OCI-LY1 (cell line): Measurements from ENCODE around the gene BRIP1.

Experiments used
- H2AFZ ChIP-seq: fragments of 200-600 bp; sonication (generic), shearing (Covaris generic); 2 replicates; pipeline ENCODE4 v1.6.0; 2014; ENCODE audit warnings: antibody characterized with exemption, mild to moderate bottlenecking, low read length
- H3F3A ChIP-seq: fragments of 200-600 bp; sonication (generic), shearing (Covaris generic); 2 replicates; pipeline ENCODE4 v1.6.0; 2014; ENCODE audit warnings: mild to moderate bottlenecking, antibody characterized with exemption, low read length, moderate library complexity; ENCODE audit not compliant: insufficient read depth
- H3K27ac ChIP-seq: fragments of 200-600 bp; sonication (generic); 2 replicates; pipeline ENCODE4 v1.5.1; 2014; ENCODE audit warnings: low read length, mixed run types, mild to moderate bottlenecking, low read depth; ENCODE audit not compliant: poor library complexity, severe bottlenecking
- H3K27me3 ChIP-seq: fragments of 200-600 bp; sonication (generic); 2 replicates; pipeline ENCODE4 v1.6.0; 2014; ENCODE audit warnings: antibody characterized with exemption, mild to moderate bottlenecking, low read length, moderate library complexity; ENCODE audit not compliant: insufficient read depth
- H3K36me3 ChIP-seq: fragments of 200-600 bp; sonication (generic); 2 replicates; pipeline ENCODE4 v1.6.1; 2014; ENCODE audit warnings: mild to moderate bottlenecking, antibody characterized with exemption, low read length, moderate library complexity, mixed read lengths; ENCODE audit not compliant: insufficient read depth
- H3K4me1 ChIP-seq: fragments of 200-600 bp; sonication (generic); 2 replicates; pipeline ENCODE4 v1.5.1; 2014; ENCODE audit warnings: mild to moderate bottlenecking, low read length, moderate library complexity; ENCODE audit not compliant: insufficient read depth, severe bottlenecking
- H3K4me2 ChIP-seq: fragments of 200-600 bp; sonication (generic), shearing (Covaris generic); 2 replicates; pipeline ENCODE4 v1.6.1; 2014; ENCODE audit warnings: low read length
- H3K4me3 ChIP-seq: fragments of 200-600 bp; sonication (generic); 2 replicates; pipeline ENCODE4 v1.5.1; 2014; ENCODE audit warnings: low read length, low read depth, mild to moderate bottlenecking, mixed read lengths; ENCODE audit not compliant: poor library complexity, severe bottlenecking
- H3K79me2 ChIP-seq: fragments of 200-600 bp; shearing (Covaris generic); 2 replicates; pipeline ENCODE4 v1.6.1; 2016; ENCODE audit warnings: mixed run types, low read length, mixed read lengths; ENCODE audit not compliant: insufficient read depth
- H3K9ac ChIP-seq: fragments of 200-600 bp; sonication (generic), shearing (Covaris generic); 2 replicates; pipeline ENCODE4 v1.6.1; 2014; ENCODE audit warnings: mild to moderate bottlenecking, low read length, mixed read lengths
- H3K9me2 ChIP-seq: fragments of 200-600 bp; sonication (generic), shearing (Covaris generic); 2 replicates; pipeline ENCODE4 v1.6.1; 2014; ENCODE audit warnings: low read depth, mild to moderate bottlenecking, low read length, mixed read lengths
- H3K9me3 ChIP-seq: fragments of 200-600 bp; shearing (Covaris generic); 2 replicates; pipeline ENCODE4 v1.6.1; 2014; ENCODE audit warnings: low read length, mixed read lengths
- H4K20me1 ChIP-seq: fragments of 200-600 bp; sonication (generic), shearing (Covaris generic); 2 replicates; pipeline ENCODE4 v1.6.0; 2016; ENCODE audit warnings: mild to moderate bottlenecking, low read length; ENCODE audit not compliant: insufficient read depth
- EZH2 ChIP-seq: fragments of 200-600 bp; sonication (generic), shearing (Covaris generic); IDR thresholded peaks from 2 replicates; pipeline ENCODE4 v1.8.0; 2017; ENCODE audit warnings: borderline replicate concordance, mixed run types, mild to moderate bottlenecking, antibody characterized with exemption, low read length, moderate library complexity, mixed read lengths
- TF ChIP-seq, protein P1 (sequence below): fragments of 200-600 bp; sonication (generic), shearing (Covaris generic); IDR thresholded peaks from 2 replicates; pipeline ENCODE4 v1.5.1; 2017; ENCODE audit warnings: mild to moderate bottlenecking, antibody characterized with exemption, low read length, moderate library complexity, mixed read lengths

The BRIP1 gene

DNA sequence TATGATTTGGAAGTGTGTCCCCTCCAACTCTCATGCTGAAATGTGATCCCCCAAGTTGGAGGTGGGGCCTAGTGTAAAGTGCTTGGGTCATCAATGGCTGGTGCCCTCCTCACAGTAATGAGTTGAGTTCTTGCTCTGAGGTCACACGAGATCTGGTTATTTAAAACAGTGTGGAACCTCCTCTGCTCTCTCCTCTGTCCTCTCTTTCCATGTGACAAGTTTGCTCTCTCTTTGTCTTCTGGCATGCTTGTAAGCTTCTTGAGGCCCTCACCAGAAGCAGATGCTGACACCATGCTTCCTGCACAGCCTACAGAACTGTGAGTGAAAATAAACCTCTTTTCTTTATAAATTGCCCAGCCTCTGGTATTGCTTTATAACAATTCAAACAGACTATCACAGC lies 19.9 kb downstream of the BRIP1 start:
- H3K9me2 ChIP-seq = no peaks in the 10 kb centered on the region
- peaks cover 73% of the 10 kb centered on the region for H3K36me3 ChIP-seq
- TF ChIP-seq, protein P1, sequence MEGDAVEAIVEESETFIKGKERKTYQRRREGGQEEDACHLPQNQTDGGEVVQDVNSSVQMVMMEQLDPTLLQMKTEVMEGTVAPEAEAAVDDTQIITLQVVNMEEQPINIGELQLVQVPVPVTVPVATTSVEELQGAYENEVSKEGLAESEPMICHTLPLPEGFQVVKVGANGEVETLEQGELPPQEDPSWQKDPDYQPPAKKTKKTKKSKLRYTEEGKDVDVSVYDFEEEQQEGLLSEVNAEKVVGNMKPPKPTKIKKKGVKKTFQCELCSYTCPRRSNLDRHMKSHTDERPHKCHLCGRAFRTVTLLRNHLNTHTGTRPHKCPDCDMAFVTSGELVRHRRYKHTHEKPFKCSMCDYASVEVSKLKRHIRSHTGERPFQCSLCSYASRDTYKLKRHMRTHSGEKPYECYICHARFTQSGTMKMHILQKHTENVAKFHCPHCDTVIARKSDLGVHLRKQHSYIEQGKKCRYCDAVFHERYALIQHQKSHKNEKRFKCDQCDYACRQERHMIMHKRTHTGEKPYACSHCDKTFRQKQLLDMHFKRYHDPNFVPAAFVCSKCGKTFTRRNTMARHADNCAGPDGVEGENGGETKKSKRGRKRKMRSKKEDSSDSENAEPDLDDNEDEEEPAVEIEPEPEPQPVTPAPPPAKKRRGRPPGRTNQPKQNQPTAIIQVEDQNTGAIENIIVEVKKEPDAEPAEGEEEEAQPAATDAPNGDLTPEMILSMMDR = no peak
- no peak for TF ChIP-seq EZH2
- no peaks in the 10 kb centered on the region for H3K4me1 ChIP-seq
- no peak overlapping the region for H3K9ac ChIP-seq
- no peak overlapping the region for H3K4me2 ChIP-seq
- no peak overlapping the region for H2AFZ ChIP-seq
- no peaks in the 10 kb centered on the region for H3K79me2 ChIP-seq
- H3F3A ChIP-seq = no peaks in the 10 kb centered on the region
- no peak overlapping the region for H3K4me3 ChIP-seq
- no peaks in the 10 kb centered on the region for H4K20me1 ChIP-seq
- no peak overlapping the region for H3K27ac ChIP-seq
- no peaks in the 10 kb centered on the region for H3K27me3 ChIP-seq
- no peaks in the 10 kb centered on the region for H3K9me3 ChIP-seq

DNA sequence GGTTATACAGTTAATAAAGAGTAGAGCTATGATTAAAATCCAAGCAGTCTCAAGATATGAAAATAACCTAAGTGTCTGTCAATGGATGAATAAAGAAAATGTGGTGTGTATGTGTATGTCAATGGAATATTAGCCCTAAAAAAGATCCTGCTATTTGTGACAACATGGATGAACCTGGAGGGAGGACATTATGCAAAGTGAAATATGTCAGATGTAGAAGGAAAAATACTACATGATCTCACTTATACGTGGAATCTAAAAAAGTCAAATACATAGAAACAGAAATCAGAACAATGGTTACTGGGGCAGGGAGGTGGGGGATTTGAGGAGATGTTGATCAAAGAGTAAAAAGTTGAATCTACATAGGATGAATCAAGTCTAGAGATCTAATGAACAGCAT lies 20.4 kb downstream of the BRIP1 start:
- no peaks in the 10 kb centered on the region for H3K79me2 ChIP-seq

DNA sequence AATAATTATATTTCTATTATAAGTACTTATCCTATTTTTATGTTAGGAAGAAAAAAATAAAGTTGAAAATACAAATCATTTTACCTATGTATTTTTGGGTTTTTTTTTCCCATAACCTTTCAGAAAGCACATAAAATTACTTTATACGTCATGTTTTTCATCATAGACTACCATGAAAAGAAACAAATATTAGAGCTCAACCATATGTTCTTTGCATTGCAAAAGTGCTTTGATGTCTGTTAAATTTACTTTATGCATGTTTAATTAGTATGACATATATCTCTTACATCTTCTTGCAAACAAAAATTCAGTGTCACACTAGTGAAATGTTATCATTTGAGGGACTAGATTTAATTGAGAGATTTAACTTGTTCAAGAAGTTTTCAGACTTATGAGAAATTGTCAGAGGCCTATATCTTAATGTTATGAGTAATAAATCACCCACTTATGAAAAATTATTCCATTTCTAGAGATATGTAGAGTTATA lies 24.0 kb downstream of the BRIP1 start:
- no peak overlapping the region for H3K4me2 ChIP-seq
- TF ChIP-seq EZH2 = no peak
- TF ChIP-seq, protein P1 = no peak
- H2AFZ ChIP-seq = no peak overlapping the region
- H3K27ac ChIP-seq = no peak overlapping the region
- no peaks in the 10 kb centered on the region for H4K20me1 ChIP-seq
- no peaks in the 10 kb centered on the region for H3K4me1 ChIP-seq
- H3F3A ChIP-seq = no peaks in the 10 kb centered on the region
- no peaks in the 10 kb centered on the region for H3K79me2 ChIP-seq
- no peak overlapping the region for H3K9ac ChIP-seq
- no peaks in the 10 kb centered on the region for H3K9me2 ChIP-seq
- no peaks in the 10 kb centered on the region for H3K27me3 ChIP-seq
- H3K4me3 ChIP-seq = no peak overlapping the region
- H3K36me3 ChIP-seq = peaks cover 40% of the 10 kb centered on the region
- H3K9me3 ChIP-seq = no peaks in the 10 kb centered on the region

More for the DNA sequence above, 20.4 kb downstream of the BRIP1 start:
- no peaks in the 10 kb centered on the region for H4K20me1 ChIP-seq
- H3F3A ChIP-seq = no peaks in the 10 kb centered on the region
- H2AFZ ChIP-seq = no peak overlapping the region
- H3K9me2 ChIP-seq = no peaks in the 10 kb centered on the region
- H3K4me1 ChIP-seq = no peaks in the 10 kb centered on the region
- peaks cover 69% of the 10 kb centered on the region for H3K36me3 ChIP-seq
- no peak overlapping the region for H3K4me2 ChIP-seq
- H3K4me3 ChIP-seq = no peak overlapping the region
- H3K27me3 ChIP-seq = no peaks in the 10 kb centered on the region
- H3K9ac ChIP-seq = no peak overlapping the region
- TF ChIP-seq, protein P1 = no peak
- no peak for TF ChIP-seq EZH2
- H3K9me3 ChIP-seq = no peaks in the 10 kb centered on the region
- no peak overlapping the region for H3K27ac ChIP-seq
